Measurements from ENCODE around the gene OR7D2. TPM values are rescaled to one million over a fixed set of nuclear protein-coding genes. Genes with fewer than 3 reads are reported as not detected.

OR7D2 gene
- not detected for total RNA-seq

DNA sequence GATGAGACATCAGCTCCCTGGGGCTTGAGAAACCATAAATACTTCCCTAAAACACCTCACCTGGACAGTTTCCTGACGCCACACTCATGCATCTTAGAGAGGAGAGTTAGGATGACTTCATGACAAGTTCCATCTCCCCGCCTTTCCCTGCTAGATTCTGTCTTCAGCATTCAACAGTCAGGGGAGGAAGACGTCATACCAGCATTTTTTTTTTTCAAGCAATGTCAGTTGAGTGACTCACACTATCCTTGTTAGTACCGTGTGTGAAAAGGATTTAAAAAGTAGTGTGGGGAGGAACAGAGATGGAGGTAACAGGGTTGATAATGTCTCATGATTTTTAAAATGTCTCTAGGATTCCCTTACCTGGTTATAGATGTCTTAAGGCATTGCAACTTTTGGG is at the start of gene OR7D2:
Gene OR7D2 (plus strand): TSS at position 79 of the 400 bp plus-strand sequence. CDS start 6,803 bp downstream, outside the sequence.
- Histone ChIP-seq H3K27me3 (no peaks in the 10 kb centered on the region), H3K4me1 (no peaks in the 10 kb centered on the region), H3K36me3 (no peaks in the 10 kb centered on the region), H3K4me3 (no peak within 1 kb of the TSS), H3K27ac (no peak within 1 kb of the TSS), H3K9me3 (no peaks in the 10 kb centered on the region)
- TF ChIP-seq POLR2AphosphoS5 (IDR thresholded peaks at IDR 0.05; ENCODE audit: insufficient read depth in 1 of 2, low read depth in 1 of 2) = no peak
- TF ChIP-seq POLR2A (IDR thresholded peaks at IDR 0.05) = no peak
- TF ChIP-seq, protein P1, sequence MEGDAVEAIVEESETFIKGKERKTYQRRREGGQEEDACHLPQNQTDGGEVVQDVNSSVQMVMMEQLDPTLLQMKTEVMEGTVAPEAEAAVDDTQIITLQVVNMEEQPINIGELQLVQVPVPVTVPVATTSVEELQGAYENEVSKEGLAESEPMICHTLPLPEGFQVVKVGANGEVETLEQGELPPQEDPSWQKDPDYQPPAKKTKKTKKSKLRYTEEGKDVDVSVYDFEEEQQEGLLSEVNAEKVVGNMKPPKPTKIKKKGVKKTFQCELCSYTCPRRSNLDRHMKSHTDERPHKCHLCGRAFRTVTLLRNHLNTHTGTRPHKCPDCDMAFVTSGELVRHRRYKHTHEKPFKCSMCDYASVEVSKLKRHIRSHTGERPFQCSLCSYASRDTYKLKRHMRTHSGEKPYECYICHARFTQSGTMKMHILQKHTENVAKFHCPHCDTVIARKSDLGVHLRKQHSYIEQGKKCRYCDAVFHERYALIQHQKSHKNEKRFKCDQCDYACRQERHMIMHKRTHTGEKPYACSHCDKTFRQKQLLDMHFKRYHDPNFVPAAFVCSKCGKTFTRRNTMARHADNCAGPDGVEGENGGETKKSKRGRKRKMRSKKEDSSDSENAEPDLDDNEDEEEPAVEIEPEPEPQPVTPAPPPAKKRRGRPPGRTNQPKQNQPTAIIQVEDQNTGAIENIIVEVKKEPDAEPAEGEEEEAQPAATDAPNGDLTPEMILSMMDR (IDR thresholded peaks at IDR 0.05) = no peak
- intact Hi-C loops (cut with DNase I) = no loop called here
- DNase-seq (ENCODE audit: extremely low spot score in 2 of 2) = no peak

DNA sequence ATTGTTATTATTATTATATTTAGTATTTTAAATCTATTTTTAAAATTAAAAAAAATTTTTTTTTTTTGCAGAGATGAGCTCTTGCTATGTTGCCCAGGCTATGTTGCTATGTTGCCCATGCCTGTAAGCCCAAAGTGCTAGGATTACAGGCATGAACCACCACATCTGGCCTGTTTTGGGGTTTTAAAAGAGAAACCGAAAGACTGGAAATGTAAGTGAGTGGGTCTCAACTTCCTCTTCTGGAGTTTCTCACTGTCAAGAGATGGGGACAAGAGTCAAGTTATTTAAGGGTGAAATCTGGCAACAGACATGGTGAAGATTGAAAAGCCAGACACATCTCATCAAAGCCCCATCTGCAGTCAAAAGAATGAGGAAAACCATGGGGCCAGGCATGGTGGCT is 47.8 kb upstream of the OR7D2 start:
- DNase-seq (ENCODE audit: extremely low spot score in 2 of 2) = no peak
- intact Hi-C loops (cut with DNase I) = no loop called here
- no peak overlapping the region for H3K4me3 ChIP-seq
- H3K9me3 ChIP-seq = no peaks in the 10 kb centered on the region
- TF ChIP-seq POLR2AphosphoS5 (IDR thresholded peaks at IDR 0.05; ENCODE audit: insufficient read depth in 1 of 2, low read depth in 1 of 2) (no peak), POLR2A (IDR thresholded peaks at IDR 0.05) (no peak)
- TF ChIP-seq, protein P1 (IDR thresholded peaks at IDR 0.05) = no peak
- H3K4me1 ChIP-seq = no peaks in the 10 kb centered on the region
- H3K27me3 ChIP-seq = no peaks in the 10 kb centered on the region
- H3K36me3 ChIP-seq = no peaks in the 10 kb centered on the region
- no peak overlapping the region for H3K27ac ChIP-seq

DNA sequence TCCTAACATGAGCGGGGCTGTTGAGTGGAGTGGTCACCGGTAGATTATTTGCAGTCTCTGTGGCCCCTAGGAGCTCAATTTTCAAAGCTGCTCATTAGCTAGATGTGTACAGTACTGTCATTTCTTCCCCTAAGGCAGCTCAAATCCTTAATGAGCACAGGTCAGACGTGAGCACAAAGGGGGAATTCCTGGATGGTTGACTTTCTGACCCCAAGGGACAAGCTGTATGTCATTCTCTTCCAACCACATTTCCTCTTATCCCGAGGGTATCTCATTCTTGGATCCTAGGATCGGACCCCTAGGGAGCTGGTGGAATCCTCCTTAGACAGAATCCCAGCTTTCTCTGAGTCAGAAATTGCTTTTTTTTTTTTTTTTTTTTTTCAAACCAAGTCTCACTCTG is 46.4 kb upstream of the OR7D2 start:
- Histone ChIP-seq H3K4me3 (no peak overlapping the region), H3K27ac (no peak overlapping the region), H3K9me3 (no peaks in the 10 kb centered on the region), H3K36me3 (no peaks in the 10 kb centered on the region), H3K4me1 (no peaks in the 10 kb centered on the region), H3K27me3 (no peaks in the 10 kb centered on the region)
- intact Hi-C loops (cut with DNase I) = no loop called here
- TF ChIP-seq POLR2AphosphoS5 (IDR thresholded peaks at IDR 0.05; ENCODE audit: insufficient read depth in 1 of 2, low read depth in 1 of 2) (no peak), POLR2A (IDR thresholded peaks at IDR 0.05) (no peak)
- TF ChIP-seq, protein P1 (IDR thresholded peaks at IDR 0.05) = no peak
- DNase-seq (ENCODE audit: extremely low spot score in 2 of 2) = no peak

DNA sequence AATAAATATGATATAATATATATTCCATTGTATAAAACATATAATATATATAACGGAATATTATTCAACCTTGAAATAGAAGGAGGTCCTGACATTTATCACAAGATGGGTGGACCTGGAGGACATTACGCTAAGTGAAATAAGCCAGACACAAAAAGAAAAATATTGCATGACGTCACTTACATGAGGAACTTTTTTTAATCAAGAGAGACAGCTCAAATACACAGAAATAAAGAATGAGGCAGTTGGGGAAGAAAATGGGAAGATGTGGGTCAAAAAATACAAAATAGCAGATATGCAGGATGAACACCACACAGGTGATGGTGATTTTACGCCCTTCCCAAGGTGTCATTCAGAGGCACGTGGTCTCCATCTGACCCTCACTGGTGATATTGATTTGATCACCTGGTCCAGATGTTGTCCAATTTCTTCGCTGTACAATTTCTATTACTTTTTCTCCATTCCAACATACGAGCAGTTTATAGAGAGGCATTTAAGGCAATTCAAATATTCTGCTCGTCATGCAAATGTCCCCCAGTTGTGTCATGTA is 39.1 kb upstream of the OR7D2 start:
- H3K9me3 ChIP-seq = peaks cover 3% of the 10 kb centered on the region
- peak overlapping the region; percentile 72 for H3K27ac ChIP-seq
- H3K4me3 ChIP-seq = peak overlapping the region; percentile 65 to 81
- DNase-seq (ENCODE audit: extremely low spot score in 2 of 2) = no peak
- H3K36me3 ChIP-seq = no peaks in the 10 kb centered on the region
- TF ChIP-seq, protein P1 (IDR thresholded peaks at IDR 0.05) = no peak
- TF ChIP-seq POLR2A (IDR thresholded peaks at IDR 0.05) (no peak), POLR2AphosphoS5 (IDR thresholded peaks at IDR 0.05; ENCODE audit: insufficient read depth in 1 of 2, low read depth in 1 of 2) (no peak)
- peaks cover 18% of the 10 kb centered on the region for H3K4me1 ChIP-seq
- intact Hi-C loops (cut with DNase I) = no loop called here
- no peaks in the 10 kb centered on the region for H3K27me3 ChIP-seq

DNA sequence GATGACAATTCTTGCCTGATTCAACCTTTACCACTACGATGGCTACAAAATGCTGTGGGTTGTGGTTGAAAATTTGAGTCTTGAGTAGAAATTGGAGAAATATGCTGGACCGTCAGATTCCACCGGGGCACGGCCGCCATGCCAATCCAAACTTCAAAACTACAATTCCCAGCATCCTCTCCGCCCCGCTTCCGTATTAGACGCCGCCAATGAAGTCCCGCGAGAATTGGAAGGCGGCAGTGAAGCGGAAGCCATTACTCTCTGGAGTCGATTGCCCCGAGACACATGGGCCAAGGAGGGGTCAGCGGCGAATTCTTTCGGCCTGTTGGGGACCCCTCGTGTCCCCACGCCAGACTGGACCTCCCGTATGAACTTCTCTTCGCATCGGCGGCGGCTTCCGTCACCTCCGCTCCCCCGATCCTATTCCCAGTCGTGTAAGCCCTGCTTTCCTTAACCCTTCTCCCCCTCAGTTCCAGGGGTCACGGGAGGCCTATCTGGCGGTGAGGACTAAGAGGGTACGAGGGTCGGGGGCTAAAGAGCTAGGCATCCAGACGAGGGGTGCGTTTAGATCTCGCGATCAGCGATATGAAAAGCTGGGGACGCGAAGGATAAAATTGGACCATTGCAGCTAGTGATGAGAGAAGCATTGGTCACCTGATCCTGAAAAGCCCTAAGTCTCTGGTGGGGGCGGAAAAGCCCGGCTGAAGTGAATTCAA is 38.5 kb upstream of the OR7D2 start, which contains the start of gene ZNF317:
Gene ZNF317 (plus strand): TSS at position 239 of the 716 bp plus-strand sequence. CDS start 15,620 bp downstream, outside the sequence.
- H3K27ac ChIP-seq = peak within 1 kb of the TSS; percentile 72
- no peaks in the 10 kb centered on the region for H3K27me3 ChIP-seq
- H3K36me3 ChIP-seq = peaks cover 0 to 5% of the 10 kb centered on the region in 2 donors
- H3K9me3 ChIP-seq = peaks cover 9% of the 10 kb centered on the region
- intact Hi-C loops (cut with DNase I) = no loop called here
- DNase-seq (ENCODE audit: extremely low spot score in 2 of 2) = peak in 1 of 2 donors; percentile 88
- peak within 1 kb of the TSS; percentile 65 to 81 for H3K4me3 ChIP-seq
- peaks cover 18% of the 10 kb centered on the region for H3K4me1 ChIP-seq
- TF ChIP-seq POLR2A (IDR thresholded peaks at IDR 0.05) (peak in 1 of 2 donors; percentile 37), POLR2AphosphoS5 (IDR thresholded peaks at IDR 0.05; ENCODE audit: insufficient read depth in 1 of 2, low read depth in 1 of 2) (peak; percentile 89 to 94)
- TF ChIP-seq, protein P1 (IDR thresholded peaks at IDR 0.05) = no peak

All from vagina (tissue), 2 donors.